GM18526 (cell line): ENCODE results near the gene ERAP2.

Experiments used
- POLR2A ChIP-seq: IDR thresholded peaks from 3 replicates; pipeline ENCODE4 v1.6.1; 2011; ENCODE audit not compliant: insufficient read length; ENCODE audit errors: extremely low read depth

ERAP2 gene

GRCh38 chr5:96857454-96857853 lies 18.8 kb upstream of the ERAP2 start:
- TF ChIP-seq POLR2A, result no peak

DNA sequence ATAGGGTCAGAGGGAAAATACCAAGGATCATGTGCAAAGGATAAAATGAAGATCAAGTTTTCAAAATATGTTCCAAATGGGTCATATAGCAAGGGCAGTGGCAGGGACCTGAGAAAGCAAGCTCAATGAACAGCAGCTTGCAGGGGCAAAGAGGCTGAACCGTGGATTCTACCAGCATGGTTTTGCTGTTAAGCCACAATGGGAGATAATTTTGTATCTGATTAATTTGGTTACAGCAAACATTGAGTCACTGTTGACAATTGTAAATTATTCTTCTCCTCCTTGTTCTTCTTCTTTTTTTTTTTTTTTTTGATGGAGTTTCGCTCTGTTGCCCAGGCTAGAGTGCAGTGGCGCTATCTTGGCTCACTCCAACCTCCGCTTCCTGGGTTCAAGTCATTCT lies 18.4 kb upstream of the ERAP2 start:
- TF ChIP-seq POLR2A, result no peak

- TF ChIP-seq POLR2A, result no peak
These were observed 16.9 kb upstream of the ERAP2 start for GRCh38 chr5:96859375-96859774.

GRCh38 chr5:96861076-96861475 lies 15.2 kb upstream of the ERAP2 start:
- no peak for TF ChIP-seq POLR2A

DNA sequence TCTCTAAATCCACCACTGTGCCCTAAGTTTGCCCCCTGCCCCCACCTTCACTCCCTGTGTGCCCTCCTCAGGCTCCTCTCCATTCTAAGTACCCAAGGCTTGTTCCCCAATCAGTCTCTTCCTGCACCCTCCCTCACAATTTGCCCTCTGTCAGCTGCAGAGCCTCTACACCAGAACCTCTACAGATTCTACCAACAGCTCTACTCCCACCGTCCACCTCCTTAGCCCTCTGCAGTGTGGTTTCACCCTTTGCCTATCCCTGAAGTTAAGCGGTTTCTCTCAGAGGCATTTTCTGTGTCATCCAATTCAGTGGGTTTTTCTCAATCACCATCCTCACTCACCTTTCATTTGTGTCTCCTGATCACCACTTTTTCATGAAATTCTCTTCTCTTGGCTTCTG lies 13.2 kb upstream of the ERAP2 start:
- TF ChIP-seq POLR2A, result no peak

DNA sequence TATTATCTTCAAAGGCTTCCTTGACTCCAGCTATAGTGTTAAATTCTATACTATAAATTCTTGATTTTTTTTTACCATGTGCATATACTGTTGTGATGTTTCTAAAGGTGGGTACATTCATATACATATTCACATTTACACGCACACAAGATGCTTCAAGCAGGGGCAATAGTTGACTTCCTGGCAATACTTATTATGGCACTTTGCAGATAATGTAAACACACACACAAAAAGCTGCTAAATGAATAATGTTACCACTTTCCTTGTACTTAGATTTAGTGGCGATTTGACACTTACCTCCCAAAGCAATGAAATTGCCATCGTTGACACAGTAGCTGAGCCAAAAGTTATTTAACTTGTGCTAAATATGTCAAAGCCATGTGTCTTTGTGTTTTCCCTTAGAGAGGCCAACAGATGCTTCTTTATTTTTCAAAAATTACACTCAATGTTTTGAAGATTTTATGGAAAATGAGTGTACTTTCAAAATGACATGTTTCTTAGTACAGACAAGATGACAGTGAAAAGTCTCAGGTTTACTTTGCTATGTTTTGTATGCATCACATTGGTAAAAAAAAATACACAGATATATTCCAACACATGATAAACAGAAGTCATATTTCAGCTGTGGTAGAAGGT lies 12.2 kb upstream of the ERAP2 start:
- TF ChIP-seq POLR2A, result no peak

GRCh38 chr5:96864922-96865530 lies 11.3 kb upstream of the ERAP2 start:
- no peak for TF ChIP-seq POLR2A

DNA sequence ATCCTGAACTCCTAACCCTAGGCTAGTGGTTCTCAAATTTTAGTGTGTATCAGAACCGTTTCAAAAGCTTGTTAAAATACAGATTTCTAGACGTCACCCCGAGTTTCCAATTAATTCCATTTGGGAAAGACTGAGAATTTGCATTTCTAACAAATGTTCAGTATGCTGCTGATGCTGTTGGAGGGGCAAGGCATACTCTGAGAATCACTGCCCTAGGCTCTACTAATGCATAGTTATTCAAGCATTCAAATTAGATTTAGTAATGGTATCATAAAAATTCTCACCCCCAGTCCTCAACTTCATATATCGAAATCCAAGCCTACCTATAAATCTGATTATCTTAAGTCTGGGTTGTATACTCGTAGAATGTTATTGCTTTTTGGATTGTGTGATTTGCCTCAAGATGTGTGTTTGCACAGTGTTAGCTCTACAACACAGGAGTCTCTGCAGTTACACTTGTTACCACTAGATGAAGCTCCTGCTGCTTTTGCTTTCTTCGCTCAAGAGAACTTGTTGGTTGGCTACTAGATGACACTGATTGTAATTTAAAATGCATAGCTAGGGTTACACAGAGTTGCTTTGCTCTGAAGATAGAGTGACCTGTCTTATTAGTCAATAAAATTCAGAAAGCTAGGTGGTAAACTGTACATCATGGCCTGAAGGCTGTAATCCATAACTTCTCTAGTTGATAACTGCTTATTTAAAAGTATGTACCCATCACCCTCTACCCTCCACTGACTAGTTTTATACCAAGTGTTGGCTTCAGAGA lies 7.5 kb upstream of the ERAP2 start:
- no peak for TF ChIP-seq POLR2A

DNA sequence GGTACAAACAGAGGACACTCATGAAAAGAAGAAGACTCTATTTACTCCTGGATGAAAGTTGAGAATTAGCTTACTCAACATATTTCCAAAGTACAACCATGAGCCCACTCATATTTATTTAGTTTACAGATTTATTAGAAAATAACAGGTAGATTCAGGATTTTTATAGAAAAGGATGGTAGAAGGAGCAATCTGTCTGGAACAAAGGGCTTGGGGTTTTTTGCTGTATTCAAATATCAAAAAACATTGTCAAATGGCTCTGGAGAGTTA lies 7.0 kb upstream of the ERAP2 start:
- TF ChIP-seq POLR2A, result no peak

- TF ChIP-seq POLR2A, result no peak
These were observed 5.9 kb upstream of the ERAP2 start for GRCh38 chr5:96870094-96871026.

DNA sequence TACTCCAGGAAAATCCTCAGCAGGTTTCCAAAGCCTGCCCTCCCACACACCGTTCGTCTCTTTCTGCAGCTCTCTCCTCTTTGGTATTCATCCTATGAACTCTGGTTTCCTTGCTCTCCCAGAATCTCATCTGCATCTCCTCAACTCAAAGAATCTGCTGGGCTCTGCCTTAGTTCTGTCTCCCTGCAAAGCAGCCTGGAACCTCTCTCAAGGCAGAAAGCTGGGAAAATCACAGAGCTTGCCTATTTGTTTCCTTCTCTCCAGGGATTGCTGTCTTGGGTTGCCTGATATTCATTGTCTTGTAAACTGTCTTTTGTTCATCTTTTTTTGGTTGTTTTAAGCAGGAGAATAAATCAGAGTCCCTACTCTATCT lies 5.3 kb upstream of the ERAP2 start:
- no peak for TF ChIP-seq POLR2A

DNA sequence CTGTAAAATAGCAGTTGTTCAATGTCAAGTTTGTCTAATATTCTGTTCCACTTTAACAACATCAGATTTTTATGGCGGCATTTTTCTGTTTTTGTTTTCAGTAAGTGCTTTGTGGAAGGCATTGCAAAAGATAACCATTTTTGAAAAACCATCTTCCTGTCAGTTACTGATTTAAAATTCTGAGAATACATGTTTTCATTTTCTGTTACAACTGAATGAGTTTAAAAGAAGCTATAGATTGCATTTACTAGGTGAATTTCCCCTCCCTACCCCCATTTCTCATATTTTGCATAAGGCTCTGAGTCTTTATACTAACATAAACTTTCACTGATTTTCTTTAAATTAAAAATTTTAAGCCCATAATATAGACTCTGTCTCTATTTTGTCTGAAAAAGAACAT lies 4.6 kb upstream of the ERAP2 start:
- TF ChIP-seq POLR2A, result no peak

DNA sequence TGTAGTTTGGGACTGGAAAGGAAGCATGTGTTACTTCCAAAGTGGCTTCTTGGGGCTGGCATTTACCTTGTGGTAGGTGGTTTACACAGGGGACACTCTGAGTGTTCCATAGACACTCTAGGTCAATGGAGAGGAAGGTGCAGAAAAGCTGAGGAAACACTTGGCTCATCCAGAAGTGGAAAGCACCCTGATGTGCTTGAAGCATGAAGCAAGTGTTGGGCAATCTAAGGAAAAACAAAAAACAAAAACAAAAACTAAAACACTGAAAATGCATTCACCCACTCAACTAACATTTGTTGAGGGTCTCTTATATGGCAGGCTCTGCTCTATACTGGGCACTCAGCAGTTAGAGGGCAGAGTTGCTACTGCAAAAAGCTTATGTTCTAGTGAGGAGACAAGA lies 2.9 kb upstream of the ERAP2 start:
- no peak for TF ChIP-seq POLR2A

- TF ChIP-seq POLR2A, result no peak
These were observed 1.7 kb upstream of the ERAP2 start for GRCh38 chr5:96874631-96875030.

DNA sequence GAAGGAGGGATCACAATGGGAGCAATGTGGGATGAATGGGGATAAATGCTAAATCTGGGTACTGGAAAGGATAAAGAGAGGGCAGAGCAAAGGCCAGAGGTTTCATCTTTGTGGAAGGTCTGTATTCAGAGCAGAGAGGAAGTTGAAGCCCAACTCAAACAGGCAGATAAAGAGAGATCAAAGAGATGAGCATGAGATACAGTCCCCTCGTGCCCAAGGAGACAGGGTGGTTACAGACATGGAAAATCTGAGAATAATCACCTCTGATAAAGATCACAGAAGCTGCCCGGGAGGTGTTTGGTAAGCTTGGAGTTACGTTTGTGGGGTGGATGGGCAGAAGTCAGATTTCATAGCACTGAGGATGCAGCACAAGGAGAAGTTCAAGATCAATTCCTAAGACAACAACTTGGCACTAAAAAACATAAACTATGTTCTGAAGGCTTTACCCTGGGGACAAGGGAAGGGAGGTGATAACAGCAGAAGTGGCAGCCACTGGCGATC lies 459 bp upstream of the ERAP2 start:
- no peak for TF ChIP-seq POLR2A
